Colonic mucosa (tissue), 4 donors: ENCODE data around the gene SLIT1. TPM values are rescaled to one million over a fixed set of nuclear protein-coding genes. Genes with fewer than 3 reads are reported as not detected.

ENCODE experiments used
- DNase-seq: peaks from one replicate; pipeline ENCODE4 v3.0.0-alpha.2; 2020
- H3K27ac ChIP-seq: fragments of 200-600 bp; one replicate; pipeline ENCODE4 v1.8.0; 2021
- H3K27me3 ChIP-seq: fragments of 200-600 bp; one replicate; pipeline ENCODE4 v1.8.0; 2021
- H3K36me3 ChIP-seq: fragments of 200-600 bp; one replicate; pipeline ENCODE4 v1.8.0; 2021
- H3K4me1 ChIP-seq: fragments of 200-600 bp; one replicate; pipeline ENCODE4 v1.8.0; 2021; ENCODE audit warnings: mild to moderate bottlenecking
- H3K4me3 ChIP-seq: fragments of 200-600 bp; one replicate; pipeline ENCODE4 v1.8.0; 2021
- H3K9ac ChIP-seq, 2 donors: one replicate each; pipeline ENCODE4 v1.7.0; 2013; ENCODE audit warnings: control low read depth in 2 of 2, low read depth in 2 of 2, low read length in 2 of 2
- H3K9me3 ChIP-seq: fragments of 200-600 bp; one replicate; pipeline ENCODE4 v1.8.0; 2021
- CTCF ChIP-seq: fragments of 200-600 bp; IDR thresholded peaks from one replicate; pipeline ENCODE4 v1.8.0; 2022; ENCODE audit warnings: antibody characterized with exemption, mild to moderate bottlenecking
- intact Hi-C: fragments of 100-400 bp; cut with DNase I; formaldehyde crosslinking; loops from one replicate; pipeline ENCODE4 v1.14.1; 2022
- total RNA-seq, 2 donors: library from RNA; stranded (reverse); fragmentation: NEBNext Ultra II Directional in 1 of 2; extraction: Animal tissue kit (Norgen Biotek cat#: 25700) in 1 of 2; gene quantifications; one replicate each; pipeline ENCODE4 v1.2.1, GENCODE V29; 2021
- donor health status: healthy.
- donor health status: DM: no; HTN: no; CAD: no.
- donor health status: DM: no; HTN: no; CAD: no.

The SLIT1 gene
- total RNA-seq, 2 donors from 2014 or later = 0.17 to 0.24 TPM

- TF ChIP-seq CTCF = no peak
- Histone ChIP-seq H3K27me3 (no peaks in the 10 kb centered on the region), H3K9ac (no peak overlapping the region), H3K36me3 (no peaks in the 10 kb centered on the region), H3K4me3 (no peak overlapping the region), H3K4me1 (no peaks in the 10 kb centered on the region), H3K9me3 (no peaks in the 10 kb centered on the region), H3K27ac (no peak overlapping the region)
- intact Hi-C loops = no loop called here
- DNase-seq = no peak
Measured at GRCh38 chr10:97101166-97101940, 84.4 kb downstream of the SLIT1 start.

DNA sequence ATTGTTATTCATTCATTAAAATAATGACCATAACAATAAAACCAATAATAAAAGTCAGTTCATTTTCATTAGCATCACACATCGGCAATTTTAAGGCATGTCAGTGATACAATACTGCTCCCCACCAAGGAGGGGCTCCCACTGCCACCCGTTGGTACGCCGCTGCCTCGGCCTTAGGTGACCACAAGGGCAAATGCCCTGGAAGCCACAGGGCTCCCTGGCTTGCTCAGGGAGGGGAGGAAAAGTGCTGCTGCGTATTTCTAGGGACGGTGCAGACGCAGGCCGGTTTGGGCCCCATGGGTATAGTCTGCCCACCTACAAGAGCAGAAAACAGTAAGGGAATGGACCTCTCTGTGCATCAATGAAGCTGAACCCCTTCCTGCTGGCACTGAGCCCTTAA, 85.1 kb downstream of the SLIT1 start:
- no peaks in the 10 kb centered on the region for H3K27me3 ChIP-seq
- intact Hi-C loops = no loop called here
- no peaks in the 10 kb centered on the region for H3K36me3 ChIP-seq
- H3K4me3 ChIP-seq = no peak overlapping the region
- no peak overlapping the region for H3K27ac ChIP-seq
- no peak overlapping the region for H3K9ac ChIP-seq
- no peaks in the 10 kb centered on the region for H3K9me3 ChIP-seq
- no peak for TF ChIP-seq CTCF
- H3K4me1 ChIP-seq = no peaks in the 10 kb centered on the region
- DNase-seq = no peak

DNA sequence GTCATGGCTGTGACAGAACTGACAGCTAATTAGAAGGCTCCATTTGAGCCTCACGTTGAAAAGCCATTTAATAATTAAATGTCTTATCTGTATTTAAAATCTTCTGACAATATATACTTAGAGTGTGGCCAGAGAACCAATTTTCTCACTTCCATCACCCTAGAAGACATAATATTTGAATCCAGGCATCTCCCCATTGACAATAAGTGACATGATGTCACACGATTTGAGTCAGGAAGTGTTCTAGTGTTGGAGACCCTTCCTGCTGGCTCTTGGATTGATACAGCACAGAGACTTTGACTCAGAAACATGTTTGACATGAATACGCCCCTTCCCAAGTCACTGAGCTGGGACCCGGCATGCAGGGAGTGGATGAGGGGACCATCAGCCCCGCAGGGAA, 85.9 kb downstream of the SLIT1 start:
- Histone ChIP-seq H3K4me3 (no peak overlapping the region), H3K27me3 (no peaks in the 10 kb centered on the region), H3K36me3 (no peaks in the 10 kb centered on the region), H3K9me3 (no peaks in the 10 kb centered on the region), H3K27ac (no peak overlapping the region), H3K4me1 (no peaks in the 10 kb centered on the region), H3K9ac (no peak overlapping the region)
- TF ChIP-seq CTCF = no peak
- intact Hi-C loops = no loop called here
- DNase-seq = no peak

GRCh38 chr10:97099089-97099488, 86.7 kb downstream of the SLIT1 start:
- no peaks in the 10 kb centered on the region for H3K9me3 ChIP-seq
- intact Hi-C loops = no loop called here
- no peak overlapping the region for H3K27ac ChIP-seq
- no peaks in the 10 kb centered on the region for H3K27me3 ChIP-seq
- no peak overlapping the region for H3K4me3 ChIP-seq
- H3K4me1 ChIP-seq = no peaks in the 10 kb centered on the region
- no peak for DNase-seq
- H3K9ac ChIP-seq = no peak overlapping the region
- no peak for TF ChIP-seq CTCF
- H3K36me3 ChIP-seq = no peaks in the 10 kb centered on the region

GRCh38 chr10:97097084-97097433, 88.7 kb downstream of the SLIT1 start:
- H3K4me1 ChIP-seq = no peaks in the 10 kb centered on the region
- TF ChIP-seq CTCF = no peak
- H3K9me3 ChIP-seq = no peaks in the 10 kb centered on the region
- H3K36me3 ChIP-seq = no peaks in the 10 kb centered on the region
- DNase-seq = no peak
- intact Hi-C loops = no loop called here
- H3K27ac ChIP-seq = no peak overlapping the region
- no peaks in the 10 kb centered on the region for H3K27me3 ChIP-seq
- no peak overlapping the region for H3K4me3 ChIP-seq
- no peak overlapping the region for H3K9ac ChIP-seq
